ENCODE results near the gene CTCFL.

GRCh38 chr20:57548177-57549058 is 23.5 kb upstream of the CTCFL start:
- no peak for TF ChIP-seq POLR2AphosphoS5 (IDR thresholded peaks at IDR 0.05; ENCODE audit: low read depth)
- no peak for TF ChIP-seq CTCF (IDR thresholded peaks at IDR 0.05; ENCODE audit: insufficient read depth, low read length)
- no peak for TF ChIP-seq REST (IDR thresholded peaks at IDR 0.05; ENCODE audit: insufficient replicate concordance, low read depth)

All from HL-60 (cell line).